HG03064 (cell line): Measurements from ENCODE around the gene LIX1L.
"Not testable (repeated sequence)": the region's sequence is repeated elsewhere in the genome, so short reads cannot be mapped to it uniquely, and the experiment has no call there.

Experiments
- ATAC-seq: cut with Tn5 transposase; IDR thresholded peaks from one replicate; pipeline ENCODE4 v1.9.1; 2021; ENCODE audit warnings: low read depth; ENCODE audit not compliant: unreplicated experiment

LIX1L gene

GRCh38 chr1:145937436-145937835, 20.4 kb downstream of the LIX1L start:
- ATAC-seq, result no peak

GRCh38 chr1:145936247-145936646, 21.6 kb downstream of the LIX1L start:
- no peak for ATAC-seq

- no peak for ATAC-seq
These were observed 22.1 kb downstream of the LIX1L start for GRCh38 chr1:145935708-145936107.

GRCh38 chr1:145932522-145933009, 25.3 kb downstream of the LIX1L start:
- not testable (repeated sequence) for ATAC-seq

- no peak for ATAC-seq
These were observed 29.7 kb downstream of the LIX1L start for GRCh38 chr1:145927916-145928643.

- ATAC-seq, result peak; percentile 89
These were observed 30.5 kb downstream of the LIX1L start, which contains the start of gene RBM8A for GRCh38 chr1:145927063-145927886. TSS of gene RBM8A (minus strand) at chr1:145927484. CDS start at chr1:145927426, 58 bp downstream.

GRCh38 chr1:145926686-145927062, 31.1 kb downstream of the LIX1L start:
- ATAC-seq, result no peak

- no peak for ATAC-seq
These were observed 35.6 kb downstream of the LIX1L start for GRCh38 chr1:145922266-145922665.

GRCh38 chr1:145920297-145920696, 37.5 kb downstream of the LIX1L start:
- not testable (repeated sequence) for ATAC-seq

GRCh38 chr1:145918992-145919939, 38.6 kb downstream of the LIX1L start:
- peak; percentile 19 for ATAC-seq

GRCh38 chr1:145918144-145918991, 39.4 kb downstream of the LIX1L start, which contains the start of gene PEX11B:
TSS of gene PEX11B (minus strand) at chr1:145918717. CDS start at chr1:145918688, 29 bp downstream.
- peak; percentile 93 for ATAC-seq

GRCh38 chr1:145917595-145917994, 40.2 kb downstream of the LIX1L start:
- no peak for ATAC-seq

GRCh38 chr1:145916745-145917144, 41.1 kb downstream of the LIX1L start:
- no peak for ATAC-seq

GRCh38 chr1:145912128-145912641, 45.6 kb downstream of the LIX1L start:
- no peak for ATAC-seq

GRCh38 chr1:145908653-145909052, 49.2 kb downstream of the LIX1L start:
- ATAC-seq, result no peak

GRCh38 chr1:145906954-145907753, 50.7 kb downstream of the LIX1L start:
- no peak for ATAC-seq

- ATAC-seq, result no peak
These were observed 56.4 kb downstream of the LIX1L start for GRCh38 chr1:145901312-145902021.

- ATAC-seq, result no peak
These were observed 59.1 kb downstream of the LIX1L start for GRCh38 chr1:145898756-145899155.
